ENCODE measurements around the gene INCA1.

INCA1 gene

GRCh38 chr17:4945176-4945943 lies 52.0 kb downstream of the INCA1 start:
- peak overlapping the region; percentile 96 for H3K27ac ChIP-seq (ENCODE audit: low read depth, low read length)
- H3K27me3 ChIP-seq (ENCODE audit: control insufficient read depth in 5 of 5, insufficient read depth in 4 of 5, low read length in 5 of 5): no peaks in the 10 kb centered on the region
- H3K4me1 ChIP-seq (ENCODE audit: control insufficient read depth in 5 of 5, insufficient read depth in 5 of 5, low read length in 5 of 5): peaks cover 4 to 61% (median 49%) of the 10 kb centered on the region in 5 donors
- H3K4me3 ChIP-seq (ENCODE audit: low read depth in 1 of 5, low read length in 5 of 5): peak overlapping the region in 3 of 5 donors; percentile 30 to 95 (median 31)
- H3K9ac ChIP-seq (ENCODE audit: low read length in 5 of 5): peak overlapping the region; percentile 31 to 81 (median 52)
- H3K9me3 ChIP-seq (ENCODE audit: control insufficient read depth in 5 of 5, low read length in 5 of 5): no peaks in the 10 kb centered on the region
- H3K36me3 ChIP-seq (ENCODE audit: control insufficient read depth in 5 of 5, insufficient read depth in 5 of 5, low read length in 5 of 5): peaks cover 0 to 49% (median 44%) of the 10 kb centered on the region in 5 donors

DNA sequence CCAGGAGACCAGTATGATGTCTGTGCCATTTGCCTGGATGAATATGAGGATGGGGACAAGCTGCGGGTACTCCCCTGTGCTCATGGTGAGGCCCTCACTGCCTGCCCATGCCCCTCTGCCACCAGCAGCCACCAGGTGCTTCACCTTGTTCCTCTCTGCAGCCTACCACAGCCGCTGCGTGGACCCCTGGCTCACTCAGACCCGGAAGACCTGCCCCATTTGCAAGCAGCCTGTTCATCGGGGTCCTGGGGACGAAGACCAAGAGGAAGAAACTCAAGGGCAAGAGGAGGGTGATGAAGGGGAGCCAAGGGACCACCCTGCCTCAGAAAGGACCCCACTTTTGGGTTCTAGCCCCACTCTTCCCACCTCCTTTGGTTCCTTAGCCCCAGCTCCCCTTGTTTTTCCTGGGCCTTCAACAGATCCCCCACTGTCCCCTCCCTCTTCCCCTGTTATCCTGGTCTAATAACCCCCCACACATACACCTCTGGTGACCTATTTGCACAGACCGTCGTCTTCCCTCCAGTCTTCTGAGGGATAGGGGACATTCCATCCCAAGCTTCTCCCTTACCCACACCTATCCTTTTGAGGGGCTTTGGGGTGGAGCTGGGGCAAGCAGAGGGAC lies 52.7 kb downstream of the INCA1 start:
- no peaks in the 10 kb centered on the region for H3K9me3 ChIP-seq (ENCODE audit: control insufficient read depth in 5 of 5, low read length in 5 of 5)
- peak overlapping the region; percentile 96 for H3K27ac ChIP-seq (ENCODE audit: low read depth, low read length)
- peaks cover 0 to 49% (median 44%) of the 10 kb centered on the region in 5 donors for H3K36me3 ChIP-seq (ENCODE audit: control insufficient read depth in 5 of 5, insufficient read depth in 5 of 5, low read length in 5 of 5)
- H3K9ac ChIP-seq (ENCODE audit: low read length in 5 of 5): peak overlapping the region; percentile 31 to 81 (median 52)
- peaks cover 9 to 58% (median 45%) of the 10 kb centered on the region in 5 donors for H3K4me1 ChIP-seq (ENCODE audit: control insufficient read depth in 5 of 5, insufficient read depth in 5 of 5, low read length in 5 of 5)
- H3K27me3 ChIP-seq (ENCODE audit: control insufficient read depth in 5 of 5, insufficient read depth in 4 of 5, low read length in 5 of 5): no peaks in the 10 kb centered on the region
- H3K4me3 ChIP-seq (ENCODE audit: low read depth in 1 of 5, low read length in 5 of 5): peak overlapping the region in 1 of 5 donors; percentile 30

DNA sequence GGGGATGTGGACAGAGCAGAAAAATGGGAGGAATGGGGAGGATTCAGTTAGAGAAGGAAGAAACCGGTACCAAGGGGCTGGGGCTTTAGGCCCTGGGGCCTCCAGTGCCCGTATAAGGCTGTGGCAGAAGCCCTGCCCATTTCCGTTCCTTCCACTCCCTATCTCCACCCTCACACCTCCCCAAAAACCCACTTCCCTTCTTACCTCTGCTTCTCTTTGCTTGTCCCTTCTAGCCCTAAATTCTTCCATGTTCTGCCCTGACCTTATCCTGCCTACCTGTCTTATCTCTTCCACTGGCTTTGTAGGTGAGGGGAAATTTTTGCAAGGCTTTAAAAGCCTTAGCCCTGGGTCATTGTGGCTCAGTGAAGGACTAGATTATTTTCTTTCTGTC lies 53.2 kb downstream of the INCA1 start:
- peaks cover 10 to 61% (median 50%) of the 10 kb centered on the region in 5 donors for H3K4me1 ChIP-seq (ENCODE audit: control insufficient read depth in 5 of 5, insufficient read depth in 5 of 5, low read length in 5 of 5)
- H3K27ac ChIP-seq (ENCODE audit: low read depth, low read length): peak overlapping the region; percentile 96
- H3K4me3 ChIP-seq (ENCODE audit: low read depth in 1 of 5, low read length in 5 of 5): no peak overlapping the region
- H3K9me3 ChIP-seq (ENCODE audit: control insufficient read depth in 5 of 5, low read length in 5 of 5): no peaks in the 10 kb centered on the region
- H3K27me3 ChIP-seq (ENCODE audit: control insufficient read depth in 5 of 5, insufficient read depth in 4 of 5, low read length in 5 of 5): no peaks in the 10 kb centered on the region
- H3K9ac ChIP-seq (ENCODE audit: low read length in 5 of 5): peak overlapping the region in 1 of 5 donors; percentile 52
- H3K36me3 ChIP-seq (ENCODE audit: control insufficient read depth in 5 of 5, insufficient read depth in 5 of 5, low read length in 5 of 5): peaks cover 0 to 49% (median 44%) of the 10 kb centered on the region in 5 donors

GRCh38 chr17:4942760-4943508 lies 54.4 kb downstream of the INCA1 start:
- Histone ChIP-seq H3K4me3 (ENCODE audit: low read depth in 1 of 5, low read length in 5 of 5) (no peak overlapping the region), H3K4me1 (ENCODE audit: control insufficient read depth in 5 of 5, insufficient read depth in 5 of 5, low read length in 5 of 5) (peaks cover 14 to 73% (median 60%) of the 10 kb centered on the region in 5 donors), H3K36me3 (ENCODE audit: control insufficient read depth in 5 of 5, insufficient read depth in 5 of 5, low read length in 5 of 5) (peaks cover 0 to 55% (median 51%) of the 10 kb centered on the region in 5 donors), H3K9me3 (ENCODE audit: control insufficient read depth in 5 of 5, low read length in 5 of 5) (no peaks in the 10 kb centered on the region), H3K27ac (ENCODE audit: low read depth, low read length) (peak overlapping the region; percentile 96), H3K27me3 (ENCODE audit: control insufficient read depth in 5 of 5, insufficient read depth in 4 of 5, low read length in 5 of 5) (no peaks in the 10 kb centered on the region), H3K9ac (ENCODE audit: low read length in 5 of 5) (peak overlapping the region in 4 of 5 donors; percentile 26 to 52 (median 34))

- H3K36me3 ChIP-seq (ENCODE audit: control insufficient read depth in 5 of 5, insufficient read depth in 5 of 5, low read length in 5 of 5): peaks cover 0 to 64% (median 62%) of the 10 kb centered on the region in 5 donors
Observed at GRCh38 chr17:4941319-4941610, 56.1 kb downstream of the INCA1 start.

GRCh38 chr17:4940555-4941318 lies 56.6 kb downstream of the INCA1 start:
- Histone ChIP-seq H3K4me1 (ENCODE audit: control insufficient read depth in 5 of 5, insufficient read depth in 5 of 5, low read length in 5 of 5) (peaks cover 11 to 59% (median 46%) of the 10 kb centered on the region in 5 donors), H3K4me3 (ENCODE audit: low read depth in 1 of 5, low read length in 5 of 5) (peak overlapping the region; percentile 89 to 90 (median 90)), H3K9ac (ENCODE audit: low read length in 5 of 5) (peak overlapping the region; percentile 81 to 98 (median 97)), H3K9me3 (ENCODE audit: control insufficient read depth in 5 of 5, low read length in 5 of 5) (no peaks in the 10 kb centered on the region), H3K27me3 (ENCODE audit: control insufficient read depth in 5 of 5, insufficient read depth in 4 of 5, low read length in 5 of 5) (no peaks in the 10 kb centered on the region), H3K36me3 (ENCODE audit: control insufficient read depth in 5 of 5, insufficient read depth in 5 of 5, low read length in 5 of 5) (peaks cover 0 to 64% (median 62%) of the 10 kb centered on the region in 5 donors), H3K27ac (ENCODE audit: low read depth, low read length) (peak overlapping the region; percentile 93)

More at GRCh38 chr17:4941319-4941610, 56.1 kb downstream of the INCA1 start:
- Histone ChIP-seq H3K27me3 (ENCODE audit: control insufficient read depth in 5 of 5, insufficient read depth in 4 of 5, low read length in 5 of 5) (no peaks in the 10 kb centered on the region), H3K27ac (ENCODE audit: low read depth, low read length) (peak overlapping the region; percentile 93), H3K4me3 (ENCODE audit: low read depth in 1 of 5, low read length in 5 of 5) (peak overlapping the region; percentile 89 to 90 (median 90)), H3K4me1 (ENCODE audit: control insufficient read depth in 5 of 5, insufficient read depth in 5 of 5, low read length in 5 of 5) (peaks cover 14 to 64% (median 51%) of the 10 kb centered on the region in 5 donors), H3K9ac (ENCODE audit: low read length in 5 of 5) (peak overlapping the region in 4 of 5 donors; percentile 93 to 98 (median 97)), H3K9me3 (ENCODE audit: control insufficient read depth in 5 of 5, low read length in 5 of 5) (no peaks in the 10 kb centered on the region)

GRCh38 chr17:4939796-4940554 lies 57.3 kb downstream of the INCA1 start, which contains the start of the genes RNF167 and SLC25A11:
Gene RNF167, plus strand, starts transcription at chr17:4940268. Its CDS starts 642 bp downstream, at chr17:4940910.
Gene SLC25A11, minus strand, starts transcription at chr17:4940046. Its CDS starts 136 bp downstream, at chr17:4939910.
- H3K36me3 ChIP-seq (ENCODE audit: control insufficient read depth in 5 of 5, insufficient read depth in 5 of 5, low read length in 5 of 5): peaks cover 0 to 60% (median 56%) of the 10 kb centered on the region in 5 donors
- H3K9me3 ChIP-seq (ENCODE audit: control insufficient read depth in 5 of 5, low read length in 5 of 5): no peaks in the 10 kb centered on the region
- H3K27me3 ChIP-seq (ENCODE audit: control insufficient read depth in 5 of 5, insufficient read depth in 4 of 5, low read length in 5 of 5): no peaks in the 10 kb centered on the region
- peak within 1 kb of the TSS; percentile 81 to 98 (median 97) for H3K9ac ChIP-seq (ENCODE audit: low read length in 5 of 5)
- peak within 1 kb of the TSS; percentile 89 to 91 (median 90) for H3K4me3 ChIP-seq (ENCODE audit: low read depth in 1 of 5, low read length in 5 of 5)
- peaks cover 11 to 51% (median 38%) of the 10 kb centered on the region in 5 donors for H3K4me1 ChIP-seq (ENCODE audit: control insufficient read depth in 5 of 5, insufficient read depth in 5 of 5, low read length in 5 of 5)
- peak within 1 kb of the TSS; percentile 93 for H3K27ac ChIP-seq (ENCODE audit: low read depth, low read length)

DNA sequence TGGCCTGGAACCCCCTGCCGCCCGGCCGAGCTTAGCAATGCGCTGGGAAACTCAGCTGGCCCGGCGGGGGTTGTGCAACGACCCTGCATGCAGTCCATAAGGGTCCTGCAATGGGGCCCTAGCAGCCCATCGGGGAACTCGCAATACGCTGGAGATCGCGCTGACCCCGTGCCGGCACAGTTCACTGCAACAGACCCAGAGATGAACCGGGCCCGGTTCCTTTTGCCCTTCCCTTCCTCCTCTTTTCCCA lies 57.9 kb downstream of the INCA1 start:
- peaks cover 11 to 49% (median 36%) of the 10 kb centered on the region in 5 donors for H3K4me1 ChIP-seq (ENCODE audit: control insufficient read depth in 5 of 5, insufficient read depth in 5 of 5, low read length in 5 of 5)
- peak overlapping the region; percentile 93 for H3K27ac ChIP-seq (ENCODE audit: low read depth, low read length)
- H3K27me3 ChIP-seq (ENCODE audit: control insufficient read depth in 5 of 5, insufficient read depth in 4 of 5, low read length in 5 of 5): no peaks in the 10 kb centered on the region
- H3K4me3 ChIP-seq (ENCODE audit: low read depth in 1 of 5, low read length in 5 of 5): peak overlapping the region; percentile 89 to 91 (median 90)
- H3K36me3 ChIP-seq (ENCODE audit: control insufficient read depth in 5 of 5, insufficient read depth in 5 of 5, low read length in 5 of 5): peaks cover 0 to 55% (median 51%) of the 10 kb centered on the region in 5 donors
- H3K9ac ChIP-seq (ENCODE audit: low read length in 5 of 5): peak overlapping the region; percentile 73 to 98 (median 89)
- H3K9me3 ChIP-seq (ENCODE audit: control insufficient read depth in 5 of 5, low read length in 5 of 5): no peaks in the 10 kb centered on the region

All from subcutaneous abdominal adipose tissue (tissue), 5 donors.